GM19238 (cell line): ENCODE measurements around the gene SC5D.

Experiments
- DNase-seq: peaks from one replicate; pipeline ENCODE4 v3.0.0; 2011; ENCODE audit warnings: low spot score; ENCODE audit not compliant: insufficient read length

The SC5D gene

DNA sequence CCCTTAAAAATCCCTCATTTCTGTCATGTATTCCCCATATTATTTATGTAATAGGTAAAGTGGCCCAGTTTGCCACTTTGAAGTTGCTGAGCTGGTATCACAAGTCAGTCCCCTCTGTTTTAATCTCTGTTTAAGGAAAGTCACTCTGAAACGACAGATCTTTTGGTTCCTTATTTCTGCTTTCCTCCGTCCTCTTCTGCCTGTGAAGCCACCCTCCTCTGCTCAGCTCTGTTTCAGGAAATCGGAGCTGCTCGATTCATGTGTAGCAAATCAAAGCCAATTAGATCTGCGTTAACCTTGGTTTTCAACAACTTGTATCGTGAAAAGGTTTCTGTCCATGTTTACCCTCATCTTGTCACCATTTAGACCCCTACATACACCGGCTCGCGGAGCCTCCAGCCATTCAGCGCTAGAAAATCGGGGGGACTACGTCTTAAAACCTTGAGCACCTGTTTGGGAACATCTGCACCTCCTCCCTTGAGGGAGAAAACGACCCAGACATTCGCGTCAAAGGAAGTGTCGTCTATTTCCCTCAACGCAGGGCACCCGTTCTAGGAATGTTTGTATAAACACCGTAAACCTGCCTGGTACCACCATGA, 576 bp upstream of the SC5D start:
- no peak for DNase-seq

DNA sequence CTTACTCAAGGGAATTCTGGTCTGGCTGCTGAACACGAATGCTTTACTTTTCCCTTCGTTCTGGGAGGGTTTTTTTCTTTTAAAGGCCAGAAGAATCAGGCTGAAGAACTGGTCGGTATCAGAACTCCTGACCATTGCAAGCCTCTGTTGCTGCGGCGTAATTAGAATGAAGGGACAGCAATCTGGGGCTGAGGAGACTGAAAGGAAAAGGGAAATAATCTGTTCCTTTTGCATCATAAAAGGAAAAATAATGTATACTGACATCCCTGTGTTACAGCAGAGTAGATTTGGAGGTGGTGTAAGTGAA, 670 bp downstream of the SC5D start:
- no peak for DNase-seq

DNA sequence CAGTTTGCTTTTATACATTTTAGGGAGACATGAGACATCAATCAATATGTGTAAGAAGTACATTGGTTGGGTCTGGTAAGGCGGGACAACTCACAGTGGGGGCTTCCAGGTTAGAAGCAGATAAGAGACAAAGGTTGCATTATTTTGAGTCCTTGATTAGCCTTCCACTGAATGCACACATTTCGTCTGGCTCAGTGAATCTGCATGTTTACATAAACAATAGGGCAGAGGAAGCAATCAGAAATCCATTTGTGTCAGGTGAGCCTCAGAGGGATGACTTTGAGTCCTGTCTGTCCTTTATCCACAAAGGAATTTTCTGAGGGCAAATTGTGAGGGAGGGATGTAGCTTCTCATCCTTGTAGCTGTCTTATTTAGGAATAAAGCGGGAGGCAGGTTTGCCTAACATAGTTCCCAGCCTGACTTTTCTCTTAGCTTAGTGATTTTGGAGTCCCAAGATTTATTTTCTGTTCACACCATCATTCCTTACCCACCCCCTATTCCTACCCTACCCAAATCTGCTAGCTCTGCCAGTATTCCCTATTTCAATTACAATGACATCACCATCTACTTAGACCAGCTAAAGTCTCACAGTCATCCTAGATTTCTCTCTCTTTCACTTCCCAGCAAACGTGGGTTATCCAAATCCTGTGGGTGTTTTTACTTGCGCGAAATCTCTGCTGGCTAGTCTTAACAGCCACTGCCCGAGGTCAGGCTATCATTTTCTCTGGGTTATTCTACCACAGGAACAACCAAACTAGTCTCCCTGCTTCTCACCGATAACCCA, 2.9 kb downstream of the SC5D start:
- DNase-seq = no peak

DNA sequence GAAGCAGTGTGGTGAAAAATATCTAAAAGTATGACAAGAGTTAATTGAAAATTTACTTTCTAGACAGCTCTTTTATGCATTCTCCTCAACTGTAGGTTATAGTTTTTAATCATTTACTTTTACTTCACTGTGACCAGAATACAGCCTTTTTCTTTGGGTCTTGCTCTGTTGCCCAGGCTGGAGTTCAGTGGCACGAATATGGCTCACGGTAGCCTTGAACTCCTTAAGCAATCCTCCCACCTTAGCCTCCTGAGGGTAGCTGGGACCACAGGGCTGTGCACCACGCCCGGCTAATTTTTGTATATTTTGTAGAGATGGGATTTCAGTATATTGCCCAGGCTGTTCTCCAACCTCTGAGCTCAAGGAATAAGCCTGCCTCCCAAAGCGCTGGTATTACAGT, 5.3 kb downstream of the SC5D start:
- DNase-seq = no peak

DNA sequence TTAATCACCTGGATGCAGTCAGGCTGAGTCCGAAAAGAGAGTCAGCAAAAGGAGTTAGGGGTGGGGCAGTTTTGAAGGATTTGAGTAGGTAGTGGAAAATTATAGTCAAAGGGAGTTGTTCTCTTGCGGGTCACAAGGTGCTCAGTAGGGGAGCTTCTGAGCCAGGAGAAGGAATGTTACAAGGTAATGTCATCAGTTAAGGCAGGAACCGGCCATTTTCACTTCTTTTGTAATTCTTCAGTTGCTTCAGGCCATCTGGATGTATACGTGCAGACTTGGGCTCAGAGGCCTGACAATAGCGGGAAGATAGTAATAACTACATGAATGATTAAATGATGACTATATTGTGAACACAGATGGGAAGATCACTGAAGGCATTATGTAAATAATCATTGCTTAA, 6.2 kb downstream of the SC5D start:
- DNase-seq = no peak

DNA sequence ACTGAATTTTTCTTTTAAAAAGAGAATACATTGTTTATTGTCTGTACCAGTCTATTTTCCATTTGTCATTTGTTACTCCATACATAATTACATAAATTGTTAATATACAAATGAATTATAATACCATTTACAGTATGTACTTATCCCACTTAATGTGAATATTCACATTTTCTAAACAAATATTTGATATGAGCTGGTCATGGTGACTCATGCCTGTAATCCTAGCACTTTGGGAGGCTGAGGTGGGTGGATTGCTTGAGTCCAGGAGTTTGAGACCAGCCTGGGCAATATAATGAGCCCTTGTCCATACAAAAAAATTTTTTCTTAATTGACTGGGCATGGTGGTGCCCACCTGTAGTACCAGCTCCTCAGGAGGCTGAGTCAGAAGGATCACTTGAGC, 6.8 kb downstream of the SC5D start:
- no peak for DNase-seq

DNA sequence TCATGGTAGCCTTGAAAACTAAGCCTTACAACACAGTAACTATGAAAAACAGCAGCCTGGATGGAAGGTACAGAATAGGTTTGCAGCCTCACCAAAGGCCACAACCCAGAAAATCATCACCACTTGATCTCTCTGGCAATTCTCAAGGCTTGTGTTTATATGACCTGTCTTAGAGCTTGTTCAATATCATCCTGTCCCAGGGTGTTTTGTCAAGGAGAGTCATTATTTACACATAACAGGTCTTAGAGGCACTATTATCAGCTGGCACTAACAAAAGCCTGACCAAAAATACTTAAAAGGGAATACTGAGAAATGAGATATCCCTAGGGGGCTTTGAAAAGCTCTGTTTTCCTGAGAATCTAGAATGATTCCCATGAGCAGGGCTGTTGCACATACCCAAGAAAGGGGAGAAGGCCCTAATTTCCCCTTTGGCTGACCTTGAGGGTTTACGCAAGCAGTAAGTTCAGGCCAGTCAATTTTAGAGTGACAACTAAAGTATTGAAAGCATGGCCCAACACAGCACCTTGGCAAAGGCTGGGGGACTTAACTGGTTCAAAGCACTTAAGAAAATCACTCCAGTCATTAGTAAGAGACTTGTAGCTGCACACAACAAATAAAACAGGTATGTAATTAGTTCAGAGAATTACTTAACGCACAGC, 7.9 kb downstream of the SC5D start:
- DNase-seq = no peak

DNA sequence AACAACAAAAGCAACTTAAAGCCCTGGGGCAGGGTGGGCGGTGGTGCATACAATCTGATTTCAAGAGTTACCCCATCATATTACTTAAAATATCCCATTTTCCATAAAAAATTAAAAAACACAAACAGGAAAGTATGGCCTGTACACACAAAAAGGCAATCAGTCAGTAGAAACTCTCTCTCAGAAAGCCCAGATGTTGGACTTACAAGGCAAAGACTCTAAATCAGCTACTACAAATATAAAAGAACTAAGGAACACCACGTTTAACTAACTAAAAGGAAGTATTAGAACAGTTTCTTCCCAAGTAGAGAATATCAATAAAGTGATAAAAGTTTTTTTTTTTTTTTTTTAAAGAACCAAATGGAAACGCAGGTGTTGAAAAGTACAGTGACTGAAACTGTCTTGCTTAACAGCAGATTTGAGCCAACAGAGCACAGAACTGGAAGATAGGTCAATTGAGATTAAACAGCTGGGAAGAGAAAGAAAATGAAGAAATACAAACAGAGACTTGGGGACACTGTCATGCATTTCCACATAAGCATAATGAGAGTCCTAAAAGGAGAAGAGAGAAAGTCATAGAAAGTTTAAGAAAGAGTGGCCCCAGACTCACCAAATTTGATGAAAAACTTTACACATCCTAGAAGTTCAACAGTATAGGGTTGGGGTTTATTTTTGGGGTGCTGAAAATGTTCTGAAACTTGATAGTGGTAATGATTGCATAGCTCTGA, 8.6 kb downstream of the SC5D start:
- DNase-seq = no peak

DNA sequence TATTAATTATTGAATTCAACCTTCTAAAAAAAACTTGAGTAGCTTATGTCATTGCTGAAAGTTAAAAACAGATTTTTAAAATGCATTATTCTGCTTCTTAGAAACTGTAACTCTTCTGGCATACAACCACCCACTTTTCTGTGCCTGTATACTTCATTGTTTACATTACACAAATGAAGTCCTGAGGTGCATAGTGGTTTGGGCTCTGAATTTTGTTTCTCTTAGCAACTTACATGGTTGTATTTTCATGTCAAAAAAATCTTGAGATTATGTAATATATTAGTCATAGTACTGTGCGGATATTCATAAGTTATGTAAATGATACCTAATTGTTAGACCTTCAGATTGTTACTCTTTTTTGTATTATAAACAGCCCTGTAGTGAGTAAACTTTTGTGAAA, 12.2 kb downstream of the SC5D start:
- DNase-seq = no peak

DNA sequence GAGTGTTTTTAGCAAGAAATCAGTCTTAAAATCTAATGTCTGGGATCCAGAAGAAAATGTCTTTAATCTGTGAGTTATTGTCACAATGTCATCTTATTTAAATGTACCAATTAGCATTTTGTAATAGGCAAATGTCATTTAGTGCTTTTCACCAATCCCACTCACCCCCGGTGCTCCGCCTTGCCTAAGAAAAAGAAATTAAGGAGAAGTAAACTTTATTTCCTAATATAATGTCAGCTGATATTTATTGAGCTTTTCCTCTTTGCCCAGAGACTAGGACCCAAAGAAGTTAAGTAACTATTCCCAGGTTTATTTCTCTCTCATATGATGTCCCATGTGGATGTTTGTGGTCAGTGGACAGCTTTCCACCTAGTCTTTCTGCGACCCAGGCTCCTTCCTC, 16.2 kb downstream of the SC5D start:
- no peak for DNase-seq

DNA sequence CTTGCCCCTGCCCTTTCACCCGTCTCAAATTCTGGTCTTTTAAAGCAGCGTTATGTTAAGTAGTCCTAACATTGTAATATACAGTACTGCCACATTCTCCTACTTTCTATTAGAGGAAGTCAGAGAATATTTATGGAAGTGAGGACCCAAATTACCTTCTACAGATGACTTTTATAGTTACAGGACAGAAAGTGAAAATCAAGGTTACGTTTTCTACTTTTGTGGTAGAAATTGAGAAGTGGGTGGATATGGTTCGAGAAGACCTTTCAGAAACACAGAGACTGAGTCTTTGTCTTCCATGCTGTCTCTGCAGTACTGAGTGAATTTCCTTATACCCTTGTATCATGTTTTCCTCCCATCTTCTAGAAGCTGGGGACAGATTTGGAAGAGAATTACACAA, 17.1 kb downstream of the SC5D start:
- no peak for DNase-seq

DNA sequence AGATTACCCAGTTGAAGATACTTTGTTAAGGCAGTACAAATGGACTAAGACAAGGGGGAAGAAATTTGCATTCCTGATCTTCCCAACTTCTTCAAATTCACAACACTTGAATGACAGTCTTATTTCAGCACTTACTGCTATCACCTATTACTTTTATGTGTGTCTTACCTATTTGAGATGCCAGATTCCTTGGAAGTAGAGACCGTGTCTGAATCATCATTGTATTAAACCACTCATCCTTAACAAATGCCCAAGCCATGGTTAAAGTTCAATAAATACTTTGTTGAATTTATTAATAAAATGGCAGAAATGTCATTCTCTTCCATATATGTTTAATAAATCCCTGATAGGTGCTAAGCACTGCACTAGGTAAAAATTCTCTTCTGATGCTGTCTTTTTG, 18.3 kb downstream of the SC5D start:
- DNase-seq = no peak

DNA sequence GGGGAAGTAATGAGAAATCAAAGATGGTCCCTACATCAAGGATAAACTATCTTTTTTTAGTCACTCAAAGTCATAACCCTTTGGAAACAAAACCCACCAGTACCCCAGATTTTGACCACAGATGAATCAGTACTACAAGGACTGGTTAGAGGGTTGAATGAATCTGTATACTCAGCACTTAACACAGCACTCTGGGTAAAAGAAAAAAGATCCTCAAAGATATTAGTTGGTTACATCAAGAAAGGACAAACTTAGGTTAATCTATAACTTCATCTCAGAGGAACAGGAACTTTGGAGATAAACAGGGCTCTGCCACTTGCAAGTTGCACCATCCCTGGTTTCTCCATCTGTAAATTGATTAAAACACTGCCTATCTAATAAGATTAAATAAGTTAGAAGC, 18.8 kb downstream of the SC5D start:
- DNase-seq = no peak

DNA sequence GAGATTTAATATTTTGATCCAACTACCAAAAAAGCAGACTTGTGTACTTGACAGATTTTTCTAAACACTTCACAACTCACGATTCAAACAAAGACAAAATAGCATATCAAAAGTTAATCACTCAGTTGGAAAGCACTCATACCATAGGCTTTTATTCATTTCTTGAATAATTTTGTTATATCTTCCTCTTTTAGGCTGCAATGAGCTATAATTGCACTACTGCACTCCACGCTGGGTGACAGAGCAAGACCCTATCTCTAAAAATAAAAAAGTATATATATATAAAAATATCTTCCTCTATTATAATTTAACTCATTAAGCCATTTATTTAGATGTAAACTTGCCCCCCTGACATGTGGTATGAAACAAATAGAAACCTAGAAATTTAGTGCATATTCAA, 19.9 kb downstream of the SC5D start:
- no peak for DNase-seq

DNA sequence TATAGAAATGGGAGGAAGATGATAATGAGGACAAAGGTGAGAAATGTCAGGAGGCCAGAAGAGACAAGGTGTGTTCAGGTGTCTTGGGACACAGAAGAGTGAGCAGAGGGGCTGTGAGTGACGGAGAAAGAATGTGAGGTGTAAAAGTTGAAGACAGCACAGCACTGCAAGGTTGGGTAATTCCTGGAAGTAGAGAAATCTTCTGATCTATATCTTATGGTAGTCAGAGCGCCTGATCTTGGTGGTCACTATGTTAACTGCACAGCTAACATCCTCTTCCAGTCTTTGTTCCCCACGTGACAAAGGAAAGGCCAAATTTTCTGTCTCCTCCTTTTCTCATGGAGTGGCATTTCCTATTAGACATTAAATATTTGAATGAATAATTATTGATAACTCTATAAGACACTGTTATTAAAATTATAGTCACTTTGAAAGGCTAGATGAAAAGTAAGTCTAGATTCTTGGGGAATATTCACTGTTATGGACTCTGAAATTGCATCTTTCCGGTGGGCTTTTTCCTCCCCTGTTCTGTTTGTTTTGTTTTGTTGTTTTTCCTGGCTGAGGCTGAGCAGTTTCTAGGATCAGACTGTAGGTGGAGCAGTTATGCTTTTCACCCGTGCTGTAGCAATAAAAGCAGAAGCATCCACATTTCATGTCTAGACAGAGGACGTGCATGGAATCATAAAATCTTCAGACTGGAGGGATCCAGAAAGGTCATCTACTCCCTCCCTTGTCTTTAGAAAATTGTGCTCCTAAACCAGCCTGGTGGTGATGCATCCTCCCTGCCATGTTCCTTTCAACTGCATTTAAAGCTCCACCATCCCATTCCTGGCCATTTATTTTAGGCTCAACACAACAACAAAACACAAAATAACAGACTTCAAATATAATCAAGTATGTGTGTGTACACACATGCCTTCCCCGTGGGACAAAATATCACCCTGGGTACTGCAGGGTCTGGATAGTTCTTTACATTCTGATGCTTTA, 26.6 kb downstream of the SC5D start:
- no peak for DNase-seq

DNA sequence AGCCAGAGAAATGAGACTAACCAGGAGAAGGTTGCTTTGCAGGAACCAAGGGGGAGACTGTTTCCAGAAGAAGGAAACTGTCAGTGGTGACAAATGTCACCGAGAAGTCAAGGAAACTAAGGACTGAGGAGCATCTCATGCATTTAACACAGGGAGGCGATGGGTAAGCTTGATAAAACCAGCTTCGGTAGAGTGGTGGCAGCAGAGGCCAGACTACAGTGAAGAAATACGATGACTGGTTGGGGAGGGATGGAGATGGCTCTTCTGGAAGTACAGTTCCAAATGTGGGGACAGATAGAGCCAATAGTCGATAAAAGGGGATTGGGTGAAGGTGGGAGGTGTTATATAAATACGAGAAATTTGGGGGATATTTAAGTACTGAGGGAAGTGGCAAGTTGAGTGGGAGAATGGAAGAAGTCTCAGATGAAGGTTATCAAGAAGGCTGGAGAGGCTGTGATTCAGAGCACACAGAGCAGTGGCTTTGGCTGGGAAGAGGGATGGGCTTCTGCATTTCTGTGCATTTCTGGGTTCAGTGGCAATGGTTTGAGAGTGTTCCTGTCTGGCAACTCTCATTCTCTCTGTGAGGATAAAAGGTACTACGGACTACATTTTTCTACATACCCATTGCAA, 29.2 kb downstream of the SC5D start:
- no peak for DNase-seq

DNA sequence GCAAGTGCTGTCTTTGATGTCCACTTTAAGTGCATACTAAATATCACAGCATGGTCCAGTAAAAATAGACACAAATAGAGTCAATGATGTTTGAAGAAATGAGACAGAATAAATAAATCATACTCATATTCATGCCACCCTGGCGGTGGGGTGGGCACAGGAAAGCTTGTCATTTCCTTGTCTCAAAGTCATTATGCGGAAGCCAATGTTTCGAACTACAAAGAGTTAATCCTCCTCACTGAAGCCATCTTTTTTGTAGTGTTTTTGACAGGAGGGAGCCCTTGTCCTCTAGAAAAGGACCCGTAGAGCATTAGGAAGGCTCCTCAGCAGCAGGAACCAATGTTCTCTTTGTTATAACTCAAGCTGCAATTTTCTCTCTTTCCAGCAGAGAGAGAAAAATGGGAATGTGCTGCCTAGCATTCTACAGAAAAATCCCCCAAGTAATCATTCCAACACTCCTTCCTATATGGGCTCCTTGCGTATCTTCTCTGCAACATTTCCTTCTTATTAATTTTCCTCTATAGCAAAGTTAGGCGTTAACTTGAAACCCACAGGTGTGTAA, 30.6 kb downstream of the SC5D start:
- no peak for DNase-seq

DNA sequence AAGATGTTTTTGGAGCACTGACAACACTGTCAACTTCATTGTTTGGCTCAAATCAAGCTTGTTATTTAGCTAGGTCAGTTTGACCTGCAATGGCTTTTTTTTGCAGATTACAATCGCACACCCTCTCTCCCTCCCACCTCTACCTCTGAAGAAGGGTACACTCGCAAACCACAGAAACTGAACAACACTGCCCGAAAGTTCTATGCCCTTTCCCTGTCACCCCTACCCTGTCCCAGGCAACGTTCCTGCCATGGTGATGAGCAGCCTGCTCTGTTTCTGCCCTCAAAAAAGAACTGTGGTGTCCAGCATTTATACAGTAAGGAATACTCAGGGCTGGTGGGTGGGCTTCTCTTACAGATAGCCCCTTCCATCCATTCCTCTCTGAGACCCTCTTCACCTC, 33.7 kb downstream of the SC5D start:
- no peak for DNase-seq

DNA sequence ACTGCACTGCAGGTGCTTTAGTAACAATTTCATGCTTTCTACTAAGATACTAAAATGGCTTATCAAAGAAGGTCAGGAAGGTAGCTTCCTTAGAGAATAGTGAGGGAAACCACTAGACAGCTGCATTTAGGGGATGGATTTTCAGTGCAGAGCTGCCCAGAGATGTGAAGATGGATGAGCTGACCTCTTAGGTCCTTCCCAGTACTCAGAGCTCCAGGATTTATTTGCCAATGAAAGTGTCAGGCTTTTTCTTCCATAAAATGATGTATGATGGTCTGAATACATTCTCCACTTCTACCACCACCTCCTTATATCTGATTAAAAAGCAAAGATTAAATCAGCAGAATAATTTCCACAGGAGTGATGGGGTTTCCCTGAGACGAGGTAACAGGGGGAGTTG, 35.0 kb downstream of the SC5D start:
- no peak for DNase-seq

DNA sequence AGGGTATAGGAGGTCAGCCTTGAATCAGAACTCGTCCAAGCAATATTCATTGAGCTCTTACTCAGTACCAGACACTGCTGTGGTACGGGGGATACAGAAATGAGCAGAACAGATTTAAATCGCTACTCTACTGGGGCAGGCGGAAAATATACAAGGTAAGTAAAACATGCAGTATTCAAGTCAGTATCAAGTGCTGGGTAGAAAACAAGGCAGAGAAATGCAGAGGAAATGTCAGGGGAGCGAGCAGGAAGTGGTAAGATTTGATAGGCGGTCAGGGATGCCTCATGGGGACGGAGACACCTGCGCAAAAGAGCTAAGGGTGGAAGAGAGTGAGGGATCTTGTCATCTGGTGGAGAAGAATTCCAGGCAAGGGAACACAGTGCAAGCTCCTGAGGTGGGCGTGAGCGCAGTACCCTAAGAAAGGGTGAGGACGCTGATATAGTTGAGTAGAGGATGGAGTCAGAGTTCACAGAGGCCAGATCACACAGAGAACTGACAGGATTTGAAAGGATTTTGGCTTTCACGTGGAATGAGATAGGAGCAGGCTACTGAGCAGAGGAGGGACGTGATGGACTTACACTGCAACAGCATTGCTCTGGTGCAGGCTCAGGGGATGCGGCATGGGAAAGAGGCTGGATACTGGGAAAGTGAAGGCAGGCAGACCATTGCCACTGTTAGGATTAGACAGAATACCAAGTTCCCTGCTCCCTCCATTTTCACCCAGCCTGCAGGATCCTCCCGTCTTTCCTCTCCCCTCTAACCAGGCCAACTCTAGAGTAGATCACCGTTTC, 35.8 kb downstream of the SC5D start:
- DNase-seq = no peak
